ENCODE results near the gene GUCD1. TPM values are rescaled to one million over a fixed set of nuclear protein-coding genes. Genes with fewer than 3 reads are reported as not detected.

GUCD1 gene
- total RNA-seq, 4 donors from 2014 or later: 67.0 to 124 (median 95.9) TPM

GRCh38 chr22:24504956-24505736, 49.8 kb downstream of the GUCD1 start:
- TF ChIP-seq CTCF (IDR thresholded peaks at IDR 0.05) (no peak), POLR2A (IDR thresholded peaks at IDR 0.05) (no peak)
- DNase-seq (ENCODE audit: low spot score in 2 of 2): no peak
- H3K4me3 ChIP-seq (ENCODE audit: low read depth, poor library complexity, severe bottlenecking): no peak overlapping the region
- intact Hi-C loops (cut with DNase I; ENCODE audit: low total_unique reads): no loop called here
- WGBS, 2 donors: 96 to 98% methylated on average over 3 of the region's 3 CpGs

GRCh38 chr22:24504540-24504939, 50.4 kb downstream of the GUCD1 start:
- H3K4me3 ChIP-seq (ENCODE audit: low read depth, poor library complexity, severe bottlenecking): no peak overlapping the region
- WGBS, 2 donors: 86 to 88% methylated on average over 2 of the region's 2 CpGs
- intact Hi-C loops (cut with DNase I; ENCODE audit: low total_unique reads): no loop called here
- no peak for TF ChIP-seq POLR2A (IDR thresholded peaks at IDR 0.05)
- no peak for TF ChIP-seq CTCF (IDR thresholded peaks at IDR 0.05)
- DNase-seq (ENCODE audit: low spot score in 2 of 2): no peak

GRCh38 chr22:24503843-24504338, 51.0 kb downstream of the GUCD1 start:
- no peak overlapping the region for H3K4me3 ChIP-seq (ENCODE audit: low read depth, poor library complexity, severe bottlenecking)
- 91 to 93% methylated on average over 5 of the region's 5 CpGs for WGBS, 2 donors
- DNase-seq (ENCODE audit: low spot score in 2 of 2): no peak
- TF ChIP-seq POLR2A (IDR thresholded peaks at IDR 0.05) (no peak), CTCF (IDR thresholded peaks at IDR 0.05) (no peak)
- intact Hi-C loops (cut with DNase I; ENCODE audit: low total_unique reads): no loop called here

GRCh38 chr22:24503137-24503842, 51.6 kb downstream of the GUCD1 start:
- 78 to 80% methylated on average over 7 of the region's 7 CpGs for WGBS, 2 donors
- H3K4me3 ChIP-seq (ENCODE audit: low read depth, poor library complexity, severe bottlenecking): no peak overlapping the region
- intact Hi-C loops (cut with DNase I; ENCODE audit: low total_unique reads): no loop called here
- no peak for TF ChIP-seq CTCF (IDR thresholded peaks at IDR 0.05)
- DNase-seq (ENCODE audit: low spot score in 2 of 2): no peak

GRCh38 chr22:24502541-24502940, 52.4 kb downstream of the GUCD1 start:
- WGBS, 2 donors: 90% methylated on average over 1 of the region's 1 CpG
- TF ChIP-seq CTCF (IDR thresholded peaks at IDR 0.05) (no peak), POLR2A (IDR thresholded peaks at IDR 0.05) (no peak)
- no peak for DNase-seq (ENCODE audit: low spot score in 2 of 2)
- no peak overlapping the region for H3K4me3 ChIP-seq (ENCODE audit: low read depth, poor library complexity, severe bottlenecking)
- intact Hi-C loops (cut with DNase I; ENCODE audit: low total_unique reads): no loop called here

Data from lower leg skin (tissue), 4 donors.